NCI-H2029 (cell line): Measurements from ENCODE around the gene MYRF.

ENCODE experiments used
- DNase-seq: peaks from one replicate; lab custom pipeline; 2025; lab: John Stamatoyannopoulos, UW

The MYRF gene

DNA sequence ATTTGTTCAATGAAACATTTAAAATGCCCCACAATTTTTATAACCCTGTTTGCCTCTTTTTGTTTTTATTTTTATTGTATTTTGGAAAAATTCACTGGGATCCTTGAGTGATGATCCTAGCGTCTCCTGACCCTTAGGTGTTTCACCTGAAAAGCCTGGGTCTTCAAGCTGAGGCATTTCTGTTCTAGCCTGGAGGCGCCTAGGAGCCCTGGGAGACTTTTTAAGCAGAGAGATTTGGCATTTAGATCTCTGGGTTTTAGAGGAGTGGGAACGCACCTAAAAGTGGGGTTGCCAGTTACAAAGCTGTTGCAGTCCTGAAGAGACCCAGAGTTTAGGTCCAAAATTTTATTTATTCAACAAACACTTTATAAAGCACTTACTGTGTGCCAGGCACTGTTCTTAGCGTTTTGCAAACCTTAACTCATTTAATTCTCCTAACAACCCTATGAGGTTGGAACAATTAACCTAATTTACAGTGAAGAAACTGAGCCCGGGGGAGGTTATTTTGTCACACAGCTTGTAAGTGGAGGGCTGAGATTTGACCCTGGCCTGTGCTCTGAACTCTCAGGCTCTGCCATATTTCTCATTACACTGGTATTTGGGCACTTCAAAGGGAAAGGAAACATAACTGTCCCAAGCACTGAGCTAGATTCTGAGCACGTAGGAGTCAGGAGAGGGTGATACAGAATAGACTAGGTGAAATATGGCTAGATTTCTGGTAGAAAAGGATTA is 65.2 kb downstream of the MYRF start:
- no peak for DNase-seq

DNA sequence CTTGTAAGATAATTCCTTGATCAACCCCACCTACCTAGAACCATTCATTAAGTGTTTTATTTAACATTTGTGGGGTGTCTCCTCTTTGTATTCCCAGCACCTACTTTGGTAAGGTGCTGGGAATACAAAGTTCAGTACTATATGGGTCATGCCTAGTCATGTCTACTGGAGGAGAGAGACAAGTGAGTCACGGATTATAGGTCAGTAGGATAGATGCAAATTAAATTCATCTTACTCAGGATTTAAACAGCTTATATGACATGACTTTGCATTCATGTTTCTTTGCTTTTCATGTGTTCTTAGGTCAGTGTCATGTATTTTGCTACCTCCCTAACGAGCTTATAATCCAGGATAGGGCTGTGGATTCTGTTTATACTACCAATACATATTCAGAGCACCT is 67.7 kb downstream of the MYRF start:
- DNase-seq, result no peak

DNA sequence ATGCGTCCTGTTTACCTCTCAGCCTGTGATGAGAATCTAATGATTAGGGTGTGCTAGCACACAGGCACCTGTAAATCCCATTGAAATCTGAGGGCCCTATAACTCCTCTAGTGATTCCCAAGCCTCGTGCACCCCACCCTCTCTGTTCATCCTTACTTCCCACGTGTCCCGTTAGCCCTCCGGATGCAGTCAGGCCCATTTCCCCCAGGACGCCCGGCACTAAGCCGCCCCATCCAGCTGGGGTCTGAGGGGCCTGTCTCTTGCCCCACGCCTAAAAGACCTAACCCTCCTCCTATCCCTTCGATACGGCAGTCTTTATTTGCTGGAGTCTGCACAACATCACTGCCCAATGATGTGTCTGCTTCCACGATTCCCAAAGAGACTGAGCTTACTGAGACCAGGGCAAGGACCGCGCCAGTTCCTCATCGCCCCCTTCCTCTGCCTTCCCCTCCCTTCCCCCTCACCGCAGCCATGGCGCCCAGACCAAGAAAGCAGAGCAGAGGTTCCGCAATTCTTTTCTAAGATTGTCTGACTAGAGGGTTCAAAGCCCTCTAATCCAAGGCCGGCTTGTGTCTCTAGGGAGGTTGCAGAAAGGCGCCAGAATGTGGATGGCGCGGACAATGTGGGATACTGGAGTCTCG is 74.6 kb downstream of the MYRF start:
- DNase-seq, result no peak

DNA sequence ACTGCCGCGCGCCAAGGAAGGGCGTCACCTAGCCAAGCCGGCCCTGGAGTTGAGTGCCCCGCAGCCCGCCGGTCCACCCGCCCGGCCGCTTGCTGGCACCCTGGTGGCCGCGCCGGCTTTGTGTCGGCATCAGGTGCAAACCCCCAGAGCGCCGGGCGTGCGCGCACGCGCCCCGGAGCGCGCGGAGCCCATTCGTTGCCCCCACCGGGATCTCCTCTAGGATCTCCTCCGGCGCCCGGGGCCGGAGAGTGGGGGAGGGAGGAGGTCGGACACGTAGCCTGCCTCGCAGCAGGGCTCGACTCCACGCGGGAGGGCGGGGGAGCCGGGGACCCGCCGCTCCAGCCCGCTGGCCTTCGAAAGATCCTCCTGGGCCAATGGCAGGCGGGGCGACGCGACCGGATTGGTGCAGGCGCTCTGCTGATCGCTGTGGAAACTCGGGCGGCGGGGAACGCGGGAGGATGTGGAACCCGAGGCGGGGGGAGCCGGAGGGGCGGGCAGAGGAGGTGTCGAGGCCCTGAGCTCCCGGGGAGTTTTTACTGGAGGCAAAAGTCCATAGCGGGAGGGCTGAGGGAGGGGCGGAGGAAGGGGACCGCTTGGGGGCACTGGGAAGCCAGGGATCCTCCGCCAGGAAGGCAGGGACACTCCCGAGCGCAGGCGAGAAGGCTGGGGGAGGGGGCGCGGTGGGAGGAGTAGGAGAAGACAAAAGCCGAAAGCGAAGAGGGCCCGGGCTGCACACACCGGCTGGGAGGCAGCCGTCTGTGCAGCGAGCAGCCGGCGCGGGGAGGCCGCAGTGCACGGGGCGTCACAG is 75.3 kb downstream of the MYRF start, which contains the start of gene FADS2:
FADS2 (plus strand) TSS at position 730 of the 808 bp plus-strand sequence. CDS start 91 bp downstream, outside the sequence.
- DNase-seq, result peak; percentile 77

DNA sequence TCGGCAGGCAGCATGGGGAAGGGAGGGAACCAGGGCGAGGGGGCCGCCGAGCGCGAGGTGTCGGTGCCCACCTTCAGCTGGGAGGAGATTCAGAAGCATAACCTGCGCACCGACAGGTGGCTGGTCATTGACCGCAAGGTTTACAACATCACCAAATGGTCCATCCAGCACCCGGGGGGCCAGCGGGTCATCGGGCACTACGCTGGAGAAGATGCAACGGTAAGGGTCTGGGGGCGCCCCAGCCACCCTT is 75.9 kb downstream of the MYRF start:
- DNase-seq, result no peak

DNA sequence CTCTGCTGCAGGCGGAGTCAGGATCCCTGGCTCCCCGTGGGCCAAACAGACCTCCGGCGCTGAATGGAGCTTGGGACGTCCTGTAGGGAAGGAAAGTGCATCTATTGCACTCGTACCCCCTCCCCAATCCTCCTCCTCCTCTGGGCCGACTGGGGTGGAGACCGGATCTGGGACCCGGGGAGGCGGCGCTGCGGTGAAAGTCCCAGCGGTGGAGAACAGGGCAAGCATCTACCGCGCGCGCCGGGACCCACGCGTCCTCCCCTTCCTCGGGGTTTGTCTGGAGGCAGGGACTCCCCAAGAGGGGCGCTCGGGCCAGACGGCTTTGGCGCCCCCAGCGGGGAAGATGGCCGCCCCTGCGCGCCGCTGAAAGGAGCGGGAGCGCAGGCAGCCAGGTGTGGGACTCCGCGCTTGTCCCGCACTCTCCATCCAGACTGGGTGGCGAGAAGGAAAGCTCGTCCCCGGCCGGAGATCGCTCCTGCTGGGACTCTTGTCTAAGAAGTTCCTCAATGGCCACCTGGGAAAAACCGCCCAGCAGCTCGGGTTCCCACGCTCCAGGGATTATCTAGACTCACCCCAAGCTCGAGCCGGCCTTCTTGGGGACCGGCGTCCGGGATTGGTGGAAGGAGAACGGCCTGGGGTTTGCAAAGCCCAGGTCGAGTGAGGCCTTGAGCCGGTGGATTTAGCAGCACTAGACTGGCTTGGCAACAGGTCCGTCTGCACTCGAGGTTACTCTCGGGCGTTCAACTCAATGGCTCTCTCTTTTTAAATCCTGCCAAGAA is 76.4 kb downstream of the MYRF start:
- peak; percentile 15 for DNase-seq

DNA sequence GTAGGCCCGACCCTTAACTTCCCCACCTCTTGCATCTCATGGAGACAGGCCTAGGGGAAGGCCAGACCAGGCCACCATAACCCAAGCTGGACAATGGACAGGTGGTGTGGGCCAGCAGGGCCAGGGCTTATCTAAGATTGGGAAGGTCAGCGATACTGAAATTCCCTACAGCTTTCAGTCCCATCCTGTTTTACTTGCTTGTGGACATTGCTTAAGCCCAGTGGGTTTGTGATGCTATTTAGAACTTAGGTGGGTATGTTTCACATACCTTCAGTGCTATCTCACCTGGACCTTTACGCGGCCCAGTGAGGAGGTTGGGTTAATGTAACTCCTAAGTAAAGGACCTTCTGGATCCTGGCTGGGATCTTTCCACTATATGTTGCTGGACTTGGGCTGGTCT is 77.4 kb downstream of the MYRF start:
- DNase-seq, result no peak

DNA sequence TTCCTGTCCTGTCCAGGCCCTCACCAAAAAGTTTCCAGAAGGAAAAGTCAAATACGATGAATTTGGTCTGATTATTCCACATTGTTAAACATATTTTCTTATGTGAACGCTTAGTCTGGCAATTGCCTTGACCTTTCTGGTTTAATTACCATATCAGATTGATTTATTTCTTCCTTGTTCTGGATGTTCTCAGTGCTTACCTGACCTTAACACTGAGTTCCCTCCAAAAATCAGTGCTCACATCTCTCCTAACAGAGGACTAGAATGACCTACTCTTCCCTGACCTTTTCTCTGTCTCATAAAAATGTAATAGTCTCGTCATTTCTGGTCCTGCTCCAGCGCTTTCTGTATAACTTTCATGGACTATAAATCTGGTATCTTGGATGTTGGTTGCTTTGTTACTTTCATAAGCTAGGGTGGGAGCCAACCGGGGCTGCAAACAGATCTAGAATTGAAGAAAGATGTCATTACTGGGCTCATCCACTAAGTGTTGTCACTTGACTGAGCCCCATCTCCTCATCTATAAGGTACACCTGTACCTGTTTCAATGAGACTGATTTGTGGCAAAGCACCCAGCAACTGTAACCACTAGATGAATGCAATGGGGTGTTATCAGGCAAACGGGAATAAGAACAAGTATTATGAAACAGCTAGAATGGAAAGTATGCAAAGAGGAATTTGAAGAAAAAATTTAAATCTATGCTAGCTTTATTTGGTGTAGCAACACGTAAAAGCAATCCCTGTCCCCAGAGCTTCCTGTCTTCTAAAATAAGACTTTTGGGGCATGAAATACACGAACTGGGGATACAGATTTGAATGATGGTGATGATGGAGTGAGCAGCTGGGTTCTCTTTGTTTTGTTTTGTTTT is 78.0 kb downstream of the MYRF start:
- DNase-seq, result no peak

DNA sequence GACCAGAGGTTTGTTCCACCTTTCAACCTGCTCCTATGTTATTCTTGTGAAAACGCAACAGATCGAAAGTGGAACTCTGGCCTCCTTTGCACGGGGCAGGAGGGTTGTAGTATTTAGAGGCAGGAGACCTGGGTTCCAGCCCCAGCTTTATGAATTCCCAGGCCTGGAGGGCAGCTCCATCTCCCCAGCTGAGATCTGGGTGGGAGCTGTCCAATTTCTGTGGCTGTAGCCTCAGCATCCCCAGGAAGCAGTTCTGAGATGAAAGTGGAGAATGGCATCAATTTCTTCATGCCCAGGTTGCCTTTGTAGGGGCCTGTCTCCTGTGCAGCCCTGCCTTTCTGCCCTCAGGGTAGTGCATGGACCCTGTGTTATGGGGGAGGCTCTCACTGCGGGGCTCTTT is 79.8 kb downstream of the MYRF start:
- no peak for DNase-seq

DNA sequence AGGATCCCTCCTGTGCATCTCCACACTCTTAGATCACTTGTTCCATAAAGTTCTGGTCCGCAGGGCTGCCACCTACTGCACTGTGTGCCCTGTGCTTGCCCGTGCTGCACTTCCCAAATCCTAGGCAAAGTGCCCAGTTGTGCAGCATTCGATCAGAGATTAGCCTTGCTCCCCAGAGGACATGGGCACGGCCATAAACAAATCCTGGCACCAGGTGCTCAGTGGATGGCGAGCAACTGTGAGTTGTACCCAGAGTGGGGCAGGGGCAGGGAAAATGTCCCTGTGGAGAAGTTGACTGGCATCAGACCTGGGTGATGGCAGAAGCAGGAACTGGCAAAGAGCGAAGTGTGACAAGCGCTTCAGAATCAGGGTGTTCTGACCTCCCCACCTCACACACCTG is 80.3 kb downstream of the MYRF start:
- DNase-seq, result no peak

DNA sequence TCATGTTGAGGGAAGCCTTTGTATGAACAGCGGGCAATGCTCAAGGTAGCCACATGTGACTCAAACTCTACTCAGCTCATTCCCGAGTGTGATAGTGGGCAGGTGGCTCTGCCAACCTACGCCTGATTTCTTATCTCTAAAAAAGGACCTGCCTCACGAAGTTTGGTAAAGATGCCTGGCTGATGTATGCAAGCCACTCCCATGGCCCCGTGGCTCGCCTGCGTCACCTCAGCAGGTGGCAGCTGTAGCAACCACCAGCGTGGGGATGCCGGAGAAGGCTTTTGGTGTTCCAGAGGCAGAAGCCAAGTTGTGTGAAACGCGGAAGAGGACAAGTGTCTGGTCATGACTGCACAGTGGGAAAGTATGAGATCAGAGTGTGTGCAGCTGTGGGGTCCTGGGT is 81.0 kb downstream of the MYRF start:
- DNase-seq, result no peak

DNA sequence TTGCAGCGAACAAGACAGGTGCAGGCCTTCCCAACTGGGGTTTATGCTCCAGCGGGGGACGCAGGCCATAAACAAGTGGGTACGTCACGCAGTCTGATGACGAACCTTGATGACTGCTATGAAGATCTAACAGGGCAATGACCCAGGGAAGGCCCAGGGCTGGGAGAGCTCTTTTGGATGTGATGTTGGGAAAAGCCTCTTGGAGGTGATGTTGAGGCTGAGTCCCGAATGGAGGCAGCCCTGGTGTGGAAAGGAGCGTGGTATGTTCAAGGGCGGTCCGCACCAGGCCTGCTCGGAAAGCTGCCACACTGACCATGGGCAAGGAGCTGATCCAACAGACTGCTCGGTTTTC is 81.5 kb downstream of the MYRF start:
- DNase-seq, result no peak

DNA sequence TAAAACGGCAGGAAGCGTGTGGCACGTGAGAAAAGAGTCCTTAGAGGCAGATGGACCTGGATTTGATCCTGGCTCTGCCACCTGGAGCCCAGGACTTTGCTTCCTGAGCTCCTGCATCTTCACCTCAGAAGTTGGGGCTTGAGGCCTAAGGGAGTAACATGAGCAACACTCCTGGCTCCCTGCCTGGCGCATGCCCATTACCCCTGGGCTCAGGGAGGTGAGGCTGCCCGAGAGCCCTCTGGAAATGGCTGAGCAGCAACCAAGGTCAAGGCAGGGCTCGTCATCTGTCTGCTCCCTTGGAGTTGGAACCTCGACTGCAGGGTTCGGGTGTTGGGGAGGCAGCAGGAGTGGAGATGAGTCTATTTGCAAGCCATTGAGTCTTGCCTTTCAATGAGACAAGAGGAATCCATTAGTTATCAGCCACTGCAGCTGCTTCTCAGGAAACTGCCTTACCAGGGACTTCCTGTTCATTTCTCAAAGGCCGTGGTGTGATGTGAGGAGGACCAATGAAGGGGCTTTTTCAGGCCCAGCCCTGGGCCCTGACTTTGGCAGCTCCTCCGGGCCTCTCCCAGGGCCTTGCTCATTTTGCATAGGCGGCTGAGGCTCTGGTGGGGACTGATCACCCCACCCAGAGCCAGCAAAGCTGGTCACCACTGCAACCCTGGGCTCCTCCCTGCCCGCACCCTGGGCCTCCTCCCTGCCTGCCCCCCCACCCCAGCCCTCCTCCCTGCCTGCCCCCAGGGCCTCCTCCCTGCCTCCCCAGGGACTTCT is 82.0 kb downstream of the MYRF start:
- peak; percentile 75 for DNase-seq

DNA sequence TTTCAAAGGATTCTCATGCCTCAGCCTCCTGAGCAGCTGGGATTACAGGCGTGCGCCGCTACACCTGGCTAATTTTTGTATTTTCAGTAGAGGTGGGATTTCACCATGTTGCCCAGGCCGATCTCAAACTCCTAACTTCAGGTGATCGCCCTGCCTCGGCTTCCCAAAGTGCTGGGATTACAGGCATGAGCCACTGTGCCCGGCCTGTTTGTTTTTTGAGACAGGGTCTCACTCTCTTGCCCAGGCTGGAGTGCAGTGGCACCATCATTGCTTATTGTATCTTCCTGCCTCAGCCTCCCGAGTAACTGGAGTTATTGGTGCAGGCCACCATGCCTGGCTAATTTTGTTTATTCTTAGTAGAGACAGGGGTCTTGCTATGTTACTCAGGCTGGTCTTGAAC is 83.8 kb downstream of the MYRF start:
- DNase-seq, result no peak

DNA sequence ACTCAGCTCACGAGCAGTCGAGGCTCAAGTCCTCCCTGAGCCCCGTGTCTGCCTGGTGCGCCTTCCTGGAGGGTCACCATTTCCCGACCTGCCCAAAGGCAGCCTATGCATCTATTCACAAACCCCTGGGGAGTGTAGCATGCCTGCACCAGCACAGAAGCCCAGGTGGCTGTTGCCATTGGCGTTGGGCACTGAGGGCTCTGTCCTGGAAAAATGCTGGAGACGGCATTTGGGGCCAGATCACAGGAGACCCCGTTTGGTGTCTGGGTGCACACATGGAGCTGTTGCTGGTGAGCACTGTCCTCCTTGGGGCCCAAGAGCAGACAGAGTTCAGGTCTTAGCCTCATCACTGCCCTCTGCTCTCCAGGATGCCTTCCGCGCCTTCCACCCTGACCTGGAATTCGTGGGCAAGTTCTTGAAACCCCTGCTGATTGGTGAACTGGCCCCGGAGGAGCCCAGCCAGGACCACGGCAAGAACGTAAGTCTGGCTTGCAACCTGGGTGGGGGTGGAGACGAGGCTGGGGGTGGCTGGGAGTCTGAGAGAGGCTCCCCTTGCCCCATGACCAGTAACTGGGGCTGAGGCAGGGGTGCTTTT is 85.1 kb downstream of the MYRF start:
- no peak for DNase-seq
